GM10847 (cell line): ENCODE results near the gene STXBP2.

Experiments used
- POLR2A ChIP-seq: IDR thresholded peaks from 2 replicates; pipeline ENCODE4 v1.6.1; 2011; ENCODE audit not compliant: insufficient read length; ENCODE audit errors: extremely low read depth

STXBP2 gene

DNA sequence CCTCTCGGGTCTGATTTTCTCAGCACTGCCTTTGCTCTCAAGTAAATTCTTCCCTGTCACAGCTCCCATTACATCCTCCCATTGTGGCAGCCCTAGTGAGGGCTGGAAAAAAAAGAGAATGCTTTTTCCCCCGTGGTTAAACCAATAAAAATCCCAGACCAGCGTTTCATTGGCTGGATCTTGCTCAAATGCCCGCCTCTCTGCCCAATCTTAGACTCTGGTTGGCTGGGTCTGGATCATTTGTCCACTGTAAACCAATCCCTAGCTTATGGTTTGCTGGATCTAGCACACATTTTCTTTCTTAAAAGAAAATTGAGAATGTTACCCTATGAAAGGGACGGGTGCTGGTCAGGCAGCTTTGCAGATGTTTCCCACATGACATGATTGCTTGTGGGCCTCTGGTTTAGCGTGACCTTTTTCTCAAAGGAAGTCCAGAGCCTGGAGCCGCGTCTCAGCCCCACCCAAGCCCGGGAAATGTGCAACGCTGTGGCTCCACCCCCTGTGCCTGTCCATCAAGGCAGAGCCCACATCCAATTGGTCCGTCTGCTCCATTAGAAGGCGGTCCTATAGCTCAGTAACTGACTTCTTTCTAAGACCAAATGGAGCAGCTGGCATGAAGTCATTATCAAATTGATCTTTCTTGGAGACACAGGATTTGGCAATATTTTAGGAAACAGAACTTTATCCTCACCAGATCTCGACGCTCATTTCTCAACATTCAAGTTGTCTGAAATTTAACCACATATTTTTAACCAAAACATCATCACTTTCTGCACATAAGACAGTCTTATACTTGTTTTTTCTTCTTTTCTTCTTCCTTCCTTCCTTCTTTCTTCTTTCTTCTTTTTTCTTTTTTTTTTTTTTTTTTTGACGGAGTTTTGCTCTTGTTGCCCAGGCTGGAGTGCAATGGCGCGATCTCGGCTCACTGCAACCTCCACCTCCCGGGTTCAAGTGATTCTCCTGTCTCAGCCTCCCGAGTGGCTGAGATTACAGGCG is 37.4 kb downstream of the STXBP2 start:
- no peak for TF ChIP-seq POLR2A

DNA sequence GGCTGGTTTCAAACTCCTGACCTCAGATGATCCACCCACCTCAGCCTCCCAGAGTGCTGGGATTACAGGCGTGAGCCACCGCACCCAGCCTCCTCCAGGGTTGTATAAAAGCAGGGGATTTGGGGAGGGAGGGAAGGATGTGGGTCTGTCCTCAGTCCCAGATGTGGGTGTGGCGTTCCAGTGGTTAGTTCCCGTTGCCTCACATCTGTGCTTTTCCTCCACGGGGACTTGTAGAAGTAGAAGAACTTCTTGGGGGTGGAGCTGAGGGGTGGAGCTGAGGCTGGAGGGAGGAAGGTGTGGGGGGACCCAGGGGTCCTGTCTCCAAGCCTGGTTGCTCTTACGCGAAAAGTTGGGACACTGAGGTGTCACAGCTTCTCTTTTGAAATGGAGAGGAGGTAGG is 39.5 kb downstream of the STXBP2 start:
- no peak for TF ChIP-seq POLR2A

- no peak for TF ChIP-seq POLR2A
These were observed 39.9 kb downstream of the STXBP2 start, which contains the start of gene MCEMP1 for GRCh38 chr19:7676854-7677253. Gene MCEMP1, plus strand, starts transcription at chr19:7677090. Its CDS starts 31 bp downstream, at chr19:7677121.

DNA sequence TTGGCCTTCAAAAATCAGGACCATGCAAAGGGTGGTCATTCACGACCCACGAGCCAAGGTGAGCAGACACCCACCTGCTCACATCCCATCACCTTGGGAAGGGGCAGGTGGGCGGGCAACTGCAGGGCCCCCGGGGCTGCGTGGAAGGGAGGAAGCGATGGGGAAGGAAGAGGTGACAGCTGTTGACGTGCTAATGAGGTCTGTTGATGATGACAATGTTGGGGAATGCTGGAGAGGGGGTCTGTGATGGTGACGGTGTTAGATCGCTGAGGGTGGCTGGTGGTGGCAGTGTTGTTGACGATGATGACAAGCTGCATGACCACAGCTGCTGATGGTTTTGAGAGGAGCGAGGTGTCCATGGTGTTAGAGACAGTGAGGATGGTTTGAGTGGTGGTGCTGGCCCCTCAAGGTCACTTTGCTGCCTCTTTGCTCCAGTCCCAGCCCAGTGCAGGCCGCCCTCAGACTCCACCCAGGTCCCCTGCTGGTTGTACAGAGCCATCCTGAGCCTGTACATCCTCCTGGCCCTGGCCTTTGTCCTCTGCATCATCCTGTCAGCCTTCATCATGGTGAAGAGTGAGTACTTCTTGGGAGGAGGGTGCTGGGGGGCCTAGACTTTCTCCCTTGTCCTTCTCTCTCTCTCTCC is 40.9 kb downstream of the STXBP2 start:
- no peak for TF ChIP-seq POLR2A

- TF ChIP-seq POLR2A: no peak
These were observed 42.3 kb downstream of the STXBP2 start for GRCh38 chr19:7678971-7679751.

GRCh38 chr19:7679771-7680605 is 43.1 kb downstream of the STXBP2 start:
- TF ChIP-seq POLR2A: no peak

DNA sequence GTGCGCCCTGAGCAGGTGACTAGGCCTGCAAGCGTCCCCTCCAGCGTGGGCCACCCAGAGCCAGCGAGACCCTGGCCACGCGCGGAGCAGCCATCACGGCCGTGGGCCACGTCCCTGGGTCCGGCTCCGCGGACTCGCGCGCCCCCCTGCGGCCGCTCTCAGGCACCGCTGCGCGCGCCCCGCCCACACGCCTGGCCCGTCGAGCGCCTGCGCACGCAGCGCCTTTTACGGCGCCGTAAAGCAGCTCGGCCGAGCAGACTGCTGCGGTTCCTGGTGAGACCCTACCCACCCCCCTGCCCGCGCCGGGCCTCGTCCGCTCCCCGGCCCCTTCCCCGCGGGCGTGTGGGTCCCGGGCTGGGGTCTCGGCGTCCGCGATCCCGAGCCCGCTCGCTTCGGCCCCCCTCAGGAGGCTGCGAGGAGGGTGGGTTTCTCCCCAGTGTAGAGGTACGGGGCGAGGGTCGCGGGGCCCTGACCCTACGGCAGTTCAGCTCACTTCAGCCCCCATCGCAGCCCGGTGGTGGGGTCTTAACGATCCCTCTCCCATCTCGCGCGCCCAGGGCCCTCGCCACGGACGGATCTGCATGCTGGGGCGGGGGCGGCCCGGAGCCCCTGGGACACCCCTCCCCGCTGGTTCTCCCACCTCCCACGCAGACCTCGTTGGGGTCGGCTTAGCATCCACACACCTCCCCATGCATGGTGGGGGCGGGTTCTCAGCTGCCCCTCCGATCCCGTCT is 43.9 kb downstream of the STXBP2 start, which contains the start of gene TRAPPC5:
Gene TRAPPC5, plus strand, starts transcription at position 228 of the 734 bp plus-strand sequence. CDS start 1,421 bp downstream, outside the sequence.
- peak; percentile 37 for TF ChIP-seq POLR2A

GRCh38 chr19:7681340-7682174 is 44.6 kb downstream of the STXBP2 start:
- peak; percentile 35 for TF ChIP-seq POLR2A

DNA sequence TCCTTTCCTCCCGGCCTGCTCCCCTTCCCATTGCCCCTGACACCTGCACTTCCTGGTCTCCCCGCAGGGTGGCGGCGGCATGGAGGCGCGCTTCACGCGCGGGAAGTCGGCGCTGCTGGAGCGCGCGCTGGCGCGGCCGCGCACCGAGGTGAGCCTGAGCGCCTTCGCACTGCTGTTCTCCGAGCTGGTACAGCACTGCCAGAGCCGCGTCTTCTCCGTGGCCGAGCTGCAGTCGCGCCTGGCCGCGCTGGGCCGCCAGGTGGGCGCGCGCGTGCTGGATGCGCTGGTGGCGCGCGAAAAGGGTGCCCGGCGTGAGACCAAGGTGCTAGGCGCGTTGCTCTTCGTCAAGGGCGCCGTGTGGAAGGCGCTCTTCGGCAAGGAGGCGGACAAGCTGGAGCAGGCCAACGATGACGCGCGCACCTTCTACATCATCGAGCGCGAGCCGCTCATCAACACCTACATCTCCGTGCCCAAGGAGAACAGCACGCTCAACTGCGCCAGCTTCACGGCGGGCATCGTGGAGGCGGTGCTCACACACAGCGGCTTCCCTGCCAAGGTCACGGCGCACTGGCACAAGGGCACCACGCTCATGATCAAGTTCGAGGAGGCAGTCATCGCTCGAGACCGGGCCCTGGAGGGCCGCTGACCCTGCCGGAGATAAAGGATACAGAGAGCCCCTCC is 45.4 kb downstream of the STXBP2 start:
- no peak for TF ChIP-seq POLR2A

- TF ChIP-seq POLR2A: no peak
These were observed 48.9 kb downstream of the STXBP2 start for GRCh38 chr19:7685546-7686445.

DNA sequence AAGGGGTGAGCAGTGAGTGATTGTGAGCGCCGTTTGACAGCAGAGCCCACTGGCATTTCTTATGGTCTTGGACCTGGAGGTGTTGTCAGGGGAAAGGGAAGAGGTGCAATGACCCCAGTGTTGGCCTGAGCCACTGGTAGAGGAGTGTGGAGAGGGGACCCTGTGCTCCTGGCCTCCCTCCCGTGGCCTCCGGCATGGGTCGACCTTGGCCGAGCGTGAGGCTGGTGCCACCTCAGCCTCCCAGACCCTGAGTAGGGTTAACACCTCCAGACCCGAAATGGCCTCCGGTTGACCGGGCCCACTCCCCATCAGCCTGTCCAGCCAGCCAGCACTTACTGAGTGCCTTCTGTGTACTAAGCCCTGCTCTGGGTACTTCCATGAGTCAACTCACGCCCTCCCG is 50.3 kb downstream of the STXBP2 start:
- TF ChIP-seq POLR2A: peak; percentile 22
